ENCODE data around the gene CPXM2. TPM values are rescaled to one million over a fixed set of nuclear protein-coding genes. Genes with fewer than 3 reads are reported as not detected.

The CPXM2 gene
- total and polyA plus RNA-seq, 2 donors (not counting 1 experiment from before 2014, with no cell fraction given), result not detected

DNA sequence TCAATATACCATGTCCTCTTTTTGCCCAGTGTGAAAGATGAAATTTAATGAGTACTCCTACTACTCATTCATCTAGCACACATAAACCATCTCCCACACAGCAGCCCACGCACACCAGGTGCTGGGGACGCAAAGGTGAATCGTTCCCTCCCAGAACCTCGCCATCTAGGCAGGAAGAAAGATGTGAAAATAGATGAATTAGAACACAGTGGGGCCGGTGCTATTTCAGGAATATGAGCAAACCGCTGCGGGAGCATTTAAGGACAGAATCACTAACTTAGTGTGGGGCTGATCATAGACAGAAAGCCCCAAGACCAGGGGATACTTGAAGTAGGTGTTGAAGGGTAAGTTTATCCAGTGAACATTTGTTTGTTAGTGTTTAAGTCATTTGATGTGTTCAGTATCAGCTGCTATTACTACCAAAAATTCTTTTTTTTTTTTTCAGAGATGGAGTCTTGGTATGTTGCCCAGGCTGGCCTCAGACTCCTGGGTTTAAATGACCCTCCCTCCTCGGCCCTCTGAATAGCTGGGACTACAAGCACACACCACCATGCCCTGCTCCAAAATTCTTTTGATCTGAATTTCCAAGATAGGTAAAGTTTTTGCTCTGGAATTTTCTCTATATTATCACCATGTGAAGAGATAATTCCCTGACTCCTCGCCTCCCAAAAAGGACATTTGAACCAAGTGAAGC, 48.8 kb downstream of the CPXM2 start:
- WGBS (ENCODE audit: insufficient coverage), result 85% methylated on average over 5 of the region's 9 CpGs
- Histone ChIP-seq H3K4me2 (replicated peaks; ENCODE audit: low read depth, low read length, poor library complexity, severe bottlenecking) (no peak overlapping the region), H3K4me1 (ENCODE audit: control insufficient read depth in 2 of 2, insufficient read depth in 2 of 2, low read length in 2 of 2) (no peaks in the 10 kb centered on the region), H3K27ac (ENCODE audit: low read length in 2 of 2) (no peak overlapping the region), H3K79me2 (ENCODE audit: control insufficient read depth, insufficient read depth, low read length) (no peaks in the 10 kb centered on the region), H3K9me3 (ENCODE audit: control extremely low read depth in 1 of 3, control insufficient read depth in 2 of 3, insufficient read depth in 1 of 3, low read length in 2 of 3) (peaks cover 0 to 4% (median 3%) of the 10 kb centered on the region in 3 donors), H2AFZ (ENCODE audit: insufficient read depth, low read depth, low read length, poor library complexity, severe bottlenecking) (no peak overlapping the region), H3K9ac (ENCODE audit: low read length) (no peak overlapping the region), H3K4me3 (ENCODE audit: control extremely low read depth in 1 of 5, extremely low read depth in 1 of 5, insufficient read depth in 1 of 5, low read depth in 2 of 5, low read length in 4 of 5) (no peak overlapping the region), H3K27me3 (replicated peaks in 1 of 4; ENCODE audit: control extremely low read depth in 1 of 4, control insufficient read depth in 3 of 4, insufficient read depth in 4 of 4, low read length in 3 of 4) (peaks cover 0 to 6% (median 2%) of the 10 kb centered on the region in 4 experiments), H3K36me3 (replicated peaks in 1 of 2; ENCODE audit: control extremely low read depth in 1 of 2, control insufficient read depth in 1 of 2, extremely low read depth in 1 of 2, insufficient read depth in 2 of 2, low read length in 1 of 2) (no peaks in the 10 kb centered on the region), H4K20me1 (ENCODE audit: control insufficient read depth, insufficient read depth, low read length, poor library complexity, severe bottlenecking) (no peaks in the 10 kb centered on the region)
- Mint-ChIP-seq H3K27me3 (peaks cover 26% of the 10 kb centered on the region), H3K4me1 (no peaks in the 10 kb centered on the region), H3K9me3 (ENCODE audit: insufficient read depth) (no peaks in the 10 kb centered on the region), H3K27ac (no peak overlapping the region), H3K4me3 (no peak overlapping the region)
- ChIA-PET POLR2A (no interaction called here), CTCF (no interaction called here)
- no peak for TF ChIP-seq CTCF (IDR thresholded peaks at IDR 0.05)
- TF ChIP-seq EZH2 (IDR thresholded peaks at IDR 0.05; ENCODE audit: borderline replicate concordance, insufficient read depth, low read depth, low read length, poor library complexity, severe bottlenecking), result no peak
- no peak for ATAC-seq (ENCODE audit: low read depth)
- intact Hi-C loops (cut with micrococcal nuclease), result no loop called here
- DNase-seq, result no peak

GRCh38 chr10:123841560-123841959, 50.0 kb downstream of the CPXM2 start:
- Mint-ChIP-seq H3K4me1 (no peaks in the 10 kb centered on the region), H3K4me3 (no peak overlapping the region), H3K27ac (no peak overlapping the region), H3K27me3 (peaks cover 29% of the 10 kb centered on the region), H3K9me3 (ENCODE audit: insufficient read depth) (no peaks in the 10 kb centered on the region)
- ChIA-PET POLR2A (no interaction called here), CTCF (no interaction called here)
- H3K27ac ChIP-seq (ENCODE audit: low read length in 2 of 2), result no peak overlapping the region
- no peaks in the 10 kb centered on the region for H3K36me3 ChIP-seq (replicated peaks in 1 of 2; ENCODE audit: control extremely low read depth in 1 of 2, control insufficient read depth in 1 of 2, extremely low read depth in 1 of 2, insufficient read depth in 2 of 2, low read length in 1 of 2)
- intact Hi-C loops (cut with micrococcal nuclease), result no loop called here
- no peak overlapping the region for H3K4me2 ChIP-seq (replicated peaks; ENCODE audit: low read depth, low read length, poor library complexity, severe bottlenecking)
- ATAC-seq (ENCODE audit: low read depth), result no peak
- H4K20me1 ChIP-seq (ENCODE audit: control insufficient read depth, insufficient read depth, low read length, poor library complexity, severe bottlenecking), result no peaks in the 10 kb centered on the region
- H3K4me3 ChIP-seq (ENCODE audit: control extremely low read depth in 1 of 5, extremely low read depth in 1 of 5, insufficient read depth in 1 of 5, low read depth in 2 of 5, low read length in 4 of 5), result no peak overlapping the region
- DNase-seq, result no peak
- peaks cover 0 to 6% (median 3%) of the 10 kb centered on the region in 3 donors for H3K9me3 ChIP-seq (ENCODE audit: control extremely low read depth in 1 of 3, control insufficient read depth in 2 of 3, insufficient read depth in 1 of 3, low read length in 2 of 3)
- H3K9ac ChIP-seq (ENCODE audit: low read length), result no peak overlapping the region
- no peak overlapping the region for H2AFZ ChIP-seq (ENCODE audit: insufficient read depth, low read depth, low read length, poor library complexity, severe bottlenecking)
- no peaks in the 10 kb centered on the region for H3K79me2 ChIP-seq (ENCODE audit: control insufficient read depth, insufficient read depth, low read length)
- H3K27me3 ChIP-seq (replicated peaks in 1 of 4; ENCODE audit: control extremely low read depth in 1 of 4, control insufficient read depth in 3 of 4, insufficient read depth in 4 of 4, low read length in 3 of 4), result peaks cover 0 to 6% (median 2%) of the 10 kb centered on the region in 4 experiments
- TF ChIP-seq CTCF (IDR thresholded peaks at IDR 0.05) (no peak), EZH2 (IDR thresholded peaks at IDR 0.05; ENCODE audit: borderline replicate concordance, insufficient read depth, low read depth, low read length, poor library complexity, severe bottlenecking) (no peak)
- no peaks in the 10 kb centered on the region for H3K4me1 ChIP-seq (ENCODE audit: control insufficient read depth in 2 of 2, insufficient read depth in 2 of 2, low read length in 2 of 2)
- 90% methylated on average over 2 of the region's 2 CpGs for WGBS (ENCODE audit: insufficient coverage)
